ENCODE measurements around the gene TEKT4.

GRCh38 chr2:94923196-94923595 is 52.0 kb downstream of the TEKT4 start:
- TF ChIP-seq POLR2A (IDR thresholded peaks at IDR 0.05) (no peak), CTCF (IDR thresholded peaks at IDR 0.05) (no peak)

Measured in thyroid gland (tissue), 4 donors.